ENCODE measurements around the gene REN. TPM values are rescaled to one million over a fixed set of nuclear protein-coding genes. Genes with fewer than 3 reads are reported as not detected.
A peak's percentile ranks its signal among the peaks of the same experiment; 100 is the strongest.

The REN gene
- total RNA-seq, 2 experiments from 2014 or later = not detected

- H3K4me1 Mint-ChIP-seq = no peaks in the 10 kb centered on the region
- CTCF ChIA-PET = interaction anchor here (1.3 to 1.7 kb wide), 2 partner anchors 12 to 15 kb away, joined by 3 to 7 read pairs; no protein-coding TSS in a partner anchor
- H3K27me3 Mint-ChIP-seq = no peaks in the 10 kb centered on the region
- H3K9me3 Mint-ChIP-seq (ENCODE audit: low read depth) = no peaks in the 10 kb centered on the region
- no peak overlapping the region for H3K27ac Mint-ChIP-seq
- no peak for ATAC-seq
- H3K4me3 Mint-ChIP-seq = no peak overlapping the region
- no peak for DNase-seq
- no peaks in the 10 kb centered on the region for H3K36me3 Mint-ChIP-seq
Measured at GRCh38 chr1:204116539-204116938, 49.6 kb downstream of the REN start.

GRCh38 chr1:204115116-204115515, 51.0 kb downstream of the REN start:
- Mint-ChIP-seq H3K4me3 (no peak overlapping the region), H3K27me3 (no peaks in the 10 kb centered on the region), H3K9me3 (ENCODE audit: low read depth) (no peaks in the 10 kb centered on the region), H3K4me1 (no peaks in the 10 kb centered on the region), H3K36me3 (no peaks in the 10 kb centered on the region), H3K27ac (no peak overlapping the region)
- CTCF ChIA-PET = interaction anchor here (0.6 to 1.7 kb wide), 2 partner anchors 14 to 95 kb away, joined by 3 to 7 read pairs; no protein-coding TSS in a partner anchor
- ATAC-seq (no peak), DNase-seq (no peak)

- Mint-ChIP-seq H3K4me3 (no peak overlapping the region), H3K27me3 (no peaks in the 10 kb centered on the region), H3K4me1 (no peaks in the 10 kb centered on the region), H3K27ac (no peak overlapping the region), H3K9me3 (ENCODE audit: low read depth) (no peaks in the 10 kb centered on the region), H3K36me3 (no peaks in the 10 kb centered on the region)
- no peak for ATAC-seq
- CTCF ChIA-PET = interaction anchor here (1.3 to 2.8 kb wide), 2 partner anchors 14 to 21 kb away, joined by 3 to 10 read pairs; no protein-coding TSS in a partner anchor
- no peak for DNase-seq
Measured at GRCh38 chr1:204114606-204115005, 51.5 kb downstream of the REN start.

GRCh38 chr1:204113896-204114295, 52.2 kb downstream of the REN start:
- Mint-ChIP-seq H3K36me3 (no peaks in the 10 kb centered on the region), H3K27me3 (no peaks in the 10 kb centered on the region), H3K9me3 (ENCODE audit: low read depth) (no peaks in the 10 kb centered on the region), H3K27ac (no peak overlapping the region), H3K4me1 (no peaks in the 10 kb centered on the region), H3K4me3 (no peak overlapping the region)
- DNase-seq (no peak), ATAC-seq (no peak)
- CTCF ChIA-PET = interaction anchor here (1.3 to 2.8 kb wide), 2 partner anchors 15 to 22 kb away, joined by 3 to 10 read pairs; no protein-coding TSS in a partner anchor

- Mint-ChIP-seq H3K36me3 (no peaks in the 10 kb centered on the region), H3K4me1 (no peaks in the 10 kb centered on the region), H3K9me3 (ENCODE audit: low read depth) (no peaks in the 10 kb centered on the region), H3K27ac (no peak overlapping the region), H3K27me3 (no peaks in the 10 kb centered on the region), H3K4me3 (no peak overlapping the region)
- DNase-seq = no peak
- CTCF ChIA-PET = interaction anchor here (0.7 to 2.8 kb wide), 3 partner anchors 16 to 596 kb away, joined by 3 to 10 read pairs (median 3); no protein-coding TSS in a partner anchor
- no peak for ATAC-seq
Measured at GRCh38 chr1:204112876-204113730, 53.0 kb downstream of the REN start.

- Mint-ChIP-seq H3K27ac (no peak overlapping the region), H3K9me3 (ENCODE audit: low read depth) (no peaks in the 10 kb centered on the region), H3K36me3 (no peaks in the 10 kb centered on the region), H3K4me1 (no peaks in the 10 kb centered on the region), H3K4me3 (no peak overlapping the region), H3K27me3 (peaks cover 2% of the 10 kb centered on the region)
- CTCF ChIA-PET = no interaction called here
- ATAC-seq (no peak), DNase-seq (no peak)
Measured at GRCh38 chr1:204110894-204111633, 55.1 kb downstream of the REN start.

- DNase-seq = no peak
Measured at GRCh38 chr1:204108312-204109141, 57.6 kb downstream of the REN start.

GRCh38 chr1:204107892-204108291, 58.2 kb downstream of the REN start:
- no peak overlapping the region for H3K27ac Mint-ChIP-seq
- H3K36me3 Mint-ChIP-seq = no peaks in the 10 kb centered on the region
- H3K27me3 Mint-ChIP-seq = peaks cover 2% of the 10 kb centered on the region
- CTCF ChIA-PET = interaction anchor here (0.7 kb wide), 1 partner anchor 21 kb away, joined by 3 read pairs; no protein-coding TSS in a partner anchor
- DNase-seq (no peak), ATAC-seq (no peak)
- H3K9me3 Mint-ChIP-seq (ENCODE audit: low read depth) = no peaks in the 10 kb centered on the region
- H3K4me3 Mint-ChIP-seq = no peak overlapping the region
- H3K4me1 Mint-ChIP-seq = peaks cover 25% of the 10 kb centered on the region

More at GRCh38 chr1:204108312-204109141, 57.6 kb downstream of the REN start:
- peaks cover 2% of the 10 kb centered on the region for H3K27me3 Mint-ChIP-seq
- no peak overlapping the region for H3K27ac Mint-ChIP-seq
- CTCF ChIA-PET = interaction anchor here (0.7 to 0.8 kb wide), 2 partner anchors 20 to 237 kb away, joined by 3 read pairs; no protein-coding TSS in a partner anchor
- H3K4me3 Mint-ChIP-seq = no peak overlapping the region
- no peaks in the 10 kb centered on the region for H3K9me3 Mint-ChIP-seq (ENCODE audit: low read depth)
- H3K4me1 Mint-ChIP-seq = peaks cover 19% of the 10 kb centered on the region
- H3K36me3 Mint-ChIP-seq = no peaks in the 10 kb centered on the region
- no peak for ATAC-seq

- H3K4me3 Mint-ChIP-seq = no peak overlapping the region
- ATAC-seq = no peak
- CTCF ChIA-PET = no interaction called here
- H3K36me3 Mint-ChIP-seq = no peaks in the 10 kb centered on the region
- no peak overlapping the region for H3K27ac Mint-ChIP-seq
- no peak for DNase-seq
- H3K27me3 Mint-ChIP-seq = peaks cover 2% of the 10 kb centered on the region
- H3K4me1 Mint-ChIP-seq = peaks cover 34% of the 10 kb centered on the region
- no peaks in the 10 kb centered on the region for H3K9me3 Mint-ChIP-seq (ENCODE audit: low read depth)
Measured at GRCh38 chr1:204106825-204107224, 59.3 kb downstream of the REN start.

GRCh38 chr1:204105131-204105515, 61.0 kb downstream of the REN start:
- H3K4me1 Mint-ChIP-seq = peaks cover 38% of the 10 kb centered on the region
- H3K9me3 Mint-ChIP-seq (ENCODE audit: low read depth) = no peaks in the 10 kb centered on the region
- ATAC-seq (no peak), DNase-seq (no peak)
- H3K27ac Mint-ChIP-seq = peak overlapping the region; percentile 72
- peak overlapping the region; percentile 4 for H3K4me3 Mint-ChIP-seq
- peaks cover 2% of the 10 kb centered on the region for H3K27me3 Mint-ChIP-seq
- H3K36me3 Mint-ChIP-seq = no peaks in the 10 kb centered on the region
- CTCF ChIA-PET = no interaction called here
